HCT116 (cell line): ENCODE data around the gene CORO2B. TPM values are rescaled to one million over a fixed set of nuclear protein-coding genes. Genes with fewer than 3 reads are reported as not detected.

Experiments used
- ATAC-seq: fragments of 200-7000 bp; cut with Tn5 transposase; 2 replicates; pipeline ENCODE4 v1.9.1; 2020; ENCODE audit warnings: mild to moderate bottlenecking, moderate library complexity
- BruUV-seq: library from RNA; stranded (reverse); fragments of 400-500 nt; replicated peaks from 2 replicates; lab custom pipeline; 2021; lab: Mats Ljungman, UMichigan
- CTCF ChIA-PET: fragments of 300-600 bp; sonication (Branson Sonifier 250); formaldehyde crosslinking; loops from one replicate; lab custom pipeline; 2021; ENCODE audit warnings: antibody characterized with exemption; lab: Charles Lee
- POLR2A ChIA-PET: fragments of 300-600, 350-600 bp; sonication (Branson Sonifier 250); formaldehyde crosslinking; loops from one replicate; lab custom pipeline; 2021; ENCODE audit warnings: antibody characterized with exemption; lab: Charles Lee
- RAD21 ChIA-PET, 2 experiments: fragments of 300-600 bp; sonication (Branson Sonifier 250); formaldehyde crosslinking; loops; one replicate each; lab custom pipeline; 2023; ENCODE audit warnings: low total read pairs in 2 of 2; ENCODE audit not compliant: uncharacterized antibody in 2 of 2, unreplicated experiment in 2 of 2, low non-redundant PET in 1 of 2; lab: Charles Lee
- DNase-seq: peaks from one replicate; pipeline ENCODE4 v3.0.0-alpha.2; 2010; ENCODE audit warnings: low read depth, low spot score
- H2AFZ ChIP-seq: fragments of 200-600 bp; shearing (Covaris generic), sonication (generic); 2 replicates; pipeline ENCODE4 v1.6.1; 2017; ENCODE audit warnings: low read depth, mixed run types, mixed read lengths, antibody characterized with exemption, low read length; ENCODE audit not compliant: poor library complexity, severe bottlenecking
- H3K27ac ChIP-seq: 2 replicates; pipeline ENCODE4 v1.5.1; 2012; ENCODE audit warnings: low read depth, low read length
- H3K27me3 ChIP-seq: fragments of 200-600 bp; sonication (generic); 2 replicates; pipeline ENCODE4 v1.6.1; 2016; ENCODE audit warnings: mixed run types, low read length, mixed read lengths; ENCODE audit not compliant: insufficient read depth
- H3K36me3 ChIP-seq, 2 experiments: fragments of 200-500 bp in 1 of 2; fragments of 200-600 bp in 1 of 2; sonication (Bioruptor generic) in 1 of 2; sonication (generic) in 1 of 2; 2 replicates each; pipeline versions ENCODE4 v1.5.1 to v1.6.1; 2014 to 2016; ENCODE audit warnings: low read length in 2 of 2, inconsistent platforms in 1 of 2, mixed read lengths in 1 of 2, mixed run types in 1 of 2; ENCODE audit not compliant: insufficient read depth in 2 of 2, control insufficient read depth in 1 of 2
- H3K4me1 ChIP-seq, 2 experiments: fragments of 200-600 bp in 1 of 2; sonication (generic) in 1 of 2; 2 replicates each; pipeline versions ENCODE4 v1.5.1 to v1.6.1; 2012 to 2017; ENCODE audit warnings: low read length in 2 of 2, inconsistent platforms in 1 of 2, mild to moderate bottlenecking in 1 of 2, mixed read lengths in 1 of 2, mixed run types in 1 of 2, moderate library complexity in 1 of 2; ENCODE audit not compliant: insufficient read depth in 2 of 2, control insufficient read depth in 1 of 2
- H3K4me2 ChIP-seq: fragments of 200-600 bp; sonication (generic); 2 replicates; pipeline ENCODE4 v1.6.1; 2017; ENCODE audit warnings: mixed run types, low read length, mixed read lengths
- H3K4me3 ChIP-seq, 2 experiments: fragments of 200-600 bp in 1 of 2; sonication (generic) in 1 of 2; replicated peaks in 1 of 2; 2 replicates each; pipeline ENCODE4 v1.5.1; 2011 to 2016; ENCODE audit warnings: low read length in 2 of 2, control low read depth in 1 of 2, low read depth in 1 of 2, mild to moderate bottlenecking in 1 of 2, mixed read lengths in 1 of 2, mixed run types in 1 of 2
- H3K79me2 ChIP-seq: fragments of 200-600 bp; sonication (generic); 2 replicates; pipeline ENCODE4 v1.6.1; 2017; ENCODE audit warnings: mild to moderate bottlenecking, mixed run types, low read length, moderate library complexity, mixed read lengths; ENCODE audit not compliant: insufficient read depth
- H3K9ac ChIP-seq: fragments of 200-600 bp; sonication (generic); 2 replicates; pipeline ENCODE4 v1.6.1; 2016; ENCODE audit warnings: low read length, mixed read lengths
- H3K9me2 ChIP-seq: fragments of 200-600 bp; sonication (generic), shearing (Covaris generic); 2 replicates; pipeline ENCODE4 v1.6.1; 2017; ENCODE audit warnings: mixed run types, mild to moderate bottlenecking, moderate library complexity; ENCODE audit not compliant: insufficient read depth
- H3K9me3 ChIP-seq, 2 experiments: fragments of 200-500 bp in 1 of 2; fragments of 200-600 bp in 1 of 2; sonication (Bioruptor generic) in 1 of 2; sonication (generic) in 1 of 2; 2 replicates each; pipeline ENCODE4 v1.6.1; 2014 to 2017; ENCODE audit warnings: low read length in 2 of 2, mixed read lengths in 2 of 2, inconsistent platforms in 1 of 2, low read depth in 1 of 2, mild to moderate bottlenecking in 1 of 2, mixed run types in 1 of 2, moderate library complexity in 1 of 2; ENCODE audit not compliant: control insufficient read depth in 1 of 2, insufficient read depth in 1 of 2
- H4K20me1 ChIP-seq: fragments of 200-600 bp; sonication (generic), shearing (Covaris generic); 2 replicates; pipeline ENCODE4 v1.6.1; 2017; ENCODE audit warnings: mixed run types, mild to moderate bottlenecking, moderate library complexity; ENCODE audit not compliant: insufficient read depth
- CBX3 ChIP-seq: IDR thresholded peaks from 2 replicates; pipeline ENCODE4 v1.6.1; 2012; ENCODE audit warnings: low read depth
- CEBPB ChIP-seq: IDR thresholded peaks from 2 replicates; pipeline ENCODE4 v1.6.1; 2012; ENCODE audit warnings: low read depth
- EGR1 ChIP-seq: IDR thresholded peaks from 2 replicates; pipeline ENCODE4 v1.6.1; 2012; ENCODE audit warnings: low read depth
- EZH2 ChIP-seq: fragments of 200-600 bp; sonication (generic); IDR thresholded peaks from 2 replicates; pipeline ENCODE4 v1.6.1; 2017; ENCODE audit warnings: antibody characterized with exemption, mixed run types
- FOSL1 ChIP-seq: IDR thresholded peaks from 2 replicates; pipeline ENCODE4 v1.6.1; 2012; ENCODE audit warnings: low read depth
- POLR2A ChIP-seq: IDR thresholded peaks from 2 replicates; pipeline ENCODE4 v1.7.0; 2011; ENCODE audit warnings: borderline replicate concordance; ENCODE audit not compliant: insufficient read depth, insufficient read length; ENCODE audit errors: extremely low read depth
- POLR2AphosphoS5 ChIP-seq: IDR thresholded peaks from 2 replicates; pipeline ENCODE4 v1.6.1; 2011; ENCODE audit warnings: mild to moderate bottlenecking, low read depth, low read length, moderate library complexity
- RAD21 ChIP-seq: IDR thresholded peaks from 2 replicates; pipeline ENCODE4 v1.6.1; 2012; ENCODE audit warnings: low read depth, mild to moderate bottlenecking
- SIN3A ChIP-seq: IDR thresholded peaks from 2 replicates; pipeline ENCODE4 v1.6.1; 2012; ENCODE audit warnings: low read depth
- SP1 ChIP-seq: IDR thresholded peaks from 2 replicates; pipeline ENCODE4 v1.6.1; 2012; ENCODE audit warnings: low read depth
- SRF ChIP-seq: IDR thresholded peaks from 2 replicates; pipeline ENCODE4 v1.6.1; 2012; ENCODE audit warnings: low read depth
- TCF7L2 ChIP-seq: IDR thresholded peaks from 2 replicates; pipeline ENCODE4 v1.7.0; 2011; ENCODE audit warnings: borderline replicate concordance, inconsistent platforms; ENCODE audit not compliant: insufficient read depth, insufficient read length; ENCODE audit errors: extremely low read depth
- YY1 ChIP-seq: IDR thresholded peaks from 2 replicates; pipeline ENCODE4 v1.6.1; 2011; ENCODE audit warnings: low read length, low read depth, moderate library complexity, mild to moderate bottlenecking; ENCODE audit not compliant: insufficient replicate concordance; ENCODE audit errors: extremely low read depth
- ZFX ChIP-seq: fragments of 450-650 bp; IDR thresholded peaks from 2 replicates; pipeline ENCODE4 v1.6.1; 2017
- ZNF274 ChIP-seq: fragments of 200-500 bp; sonication (Bioruptor generic); IDR thresholded peaks from 2 replicates; pipeline ENCODE4 v1.6.1; 2014; ENCODE audit warnings: mild to moderate bottlenecking, low read depth, low read length, inconsistent platforms
- intact Hi-C: fragments of 100-400 bp; cut with micrococcal nuclease; formaldehyde crosslinking; loops from 2 replicates; pipeline ENCODE4 v1.10.0; 2022
- total RNA-seq: library from RNA; stranded (reverse); gene quantifications from one replicate; pipeline ENCODE4 v1.2.1, GENCODE V29; 2021; ENCODE audit not compliant: unreplicated experiment
- TF ChIP-seq, protein P1 (sequence below), 3 experiments: fragments of 200-600 bp in 1 of 3; sonication (generic) in 1 of 3; IDR thresholded peaks in 2 of 3; conservative IDR thresholded peaks in 1 of 3; 2 replicates each; pipeline ENCODE4 v1.5.1; 2012 to 2017; ENCODE audit warnings: low read depth in 2 of 3, low read length in 2 of 3, antibody characterized with exemption in 1 of 3, borderline replicate concordance in 1 of 3, control low read depth in 1 of 3, mild to moderate bottlenecking in 1 of 3, mixed read lengths in 1 of 3, mixed run types in 1 of 3, moderate library complexity in 1 of 3; ENCODE audit not compliant: insufficient read depth in 1 of 3
- TF ChIP-seq, protein P2 (sequence below): IDR thresholded peaks from 2 replicates; pipeline ENCODE4 v1.6.1; 2011; ENCODE audit warnings: mild to moderate bottlenecking, low read length, moderate library complexity; ENCODE audit not compliant: insufficient replicate concordance; ENCODE audit errors: extremely low read depth
- TF ChIP-seq, protein P3 (sequence below): IDR thresholded peaks from 2 replicates; pipeline ENCODE4 v1.6.1; 2012
- TF ChIP-seq, protein P4 (sequence below): IDR thresholded peaks from 2 replicates; pipeline ENCODE4 v1.6.1; 2012
- TF ChIP-seq, protein P5 (sequence below): IDR thresholded peaks from 2 replicates; pipeline ENCODE4 v1.6.1; 2012; ENCODE audit warnings: low read depth

CORO2B gene
- total RNA-seq, 1 experiment from 2014 or later = 2.8 TPM

DNA sequence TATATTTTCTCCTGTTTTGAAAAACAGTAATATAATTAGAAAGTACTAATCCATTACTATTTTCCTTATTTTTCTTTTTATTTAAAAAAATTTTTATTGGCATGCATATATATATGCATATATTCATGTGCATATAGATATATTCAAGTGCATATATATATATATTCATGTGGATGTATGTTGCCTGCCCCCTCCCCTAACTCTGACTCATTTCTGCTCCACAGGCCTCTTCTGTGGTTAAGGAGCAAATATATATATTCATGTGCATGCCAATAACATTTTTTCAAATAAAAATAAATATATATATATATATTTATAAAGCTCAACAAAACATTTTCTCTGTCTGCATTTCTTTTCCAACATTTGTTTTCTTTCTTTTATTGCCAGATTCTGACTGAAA, 13.6 kb upstream of the CORO2B start:
- H3K9ac ChIP-seq = no peak overlapping the region
- H3K4me2 ChIP-seq = no peak overlapping the region
- no peak overlapping the region for H2AFZ ChIP-seq
- no peaks in the 10 kb centered on the region for H3K9me2 ChIP-seq
- ATAC-seq (no peak), DNase-seq (no peak)
- no peaks in the 10 kb centered on the region for H4K20me1 ChIP-seq
- CTCF ChIA-PET = interaction anchor here (1.0 to 1.4 kb wide), 3 partner anchors 11 to 109 kb away, joined by 4 read pairs; no protein-coding TSS in a partner anchor
- no peaks in the 10 kb centered on the region for H3K79me2 ChIP-seq
- H3K9me3 ChIP-seq = no peaks in the 10 kb centered on the region
- TF ChIP-seq, protein P1, sequence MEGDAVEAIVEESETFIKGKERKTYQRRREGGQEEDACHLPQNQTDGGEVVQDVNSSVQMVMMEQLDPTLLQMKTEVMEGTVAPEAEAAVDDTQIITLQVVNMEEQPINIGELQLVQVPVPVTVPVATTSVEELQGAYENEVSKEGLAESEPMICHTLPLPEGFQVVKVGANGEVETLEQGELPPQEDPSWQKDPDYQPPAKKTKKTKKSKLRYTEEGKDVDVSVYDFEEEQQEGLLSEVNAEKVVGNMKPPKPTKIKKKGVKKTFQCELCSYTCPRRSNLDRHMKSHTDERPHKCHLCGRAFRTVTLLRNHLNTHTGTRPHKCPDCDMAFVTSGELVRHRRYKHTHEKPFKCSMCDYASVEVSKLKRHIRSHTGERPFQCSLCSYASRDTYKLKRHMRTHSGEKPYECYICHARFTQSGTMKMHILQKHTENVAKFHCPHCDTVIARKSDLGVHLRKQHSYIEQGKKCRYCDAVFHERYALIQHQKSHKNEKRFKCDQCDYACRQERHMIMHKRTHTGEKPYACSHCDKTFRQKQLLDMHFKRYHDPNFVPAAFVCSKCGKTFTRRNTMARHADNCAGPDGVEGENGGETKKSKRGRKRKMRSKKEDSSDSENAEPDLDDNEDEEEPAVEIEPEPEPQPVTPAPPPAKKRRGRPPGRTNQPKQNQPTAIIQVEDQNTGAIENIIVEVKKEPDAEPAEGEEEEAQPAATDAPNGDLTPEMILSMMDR (IDR thresholded peaks at IDR 0.05 in 2 of 3, conservative IDR thresholded peaks at IDR 0.05 in 1 of 3; ENCODE audit: borderline replicate concordance in 1 of 3, insufficient read depth in 1 of 3, low read depth in 2 of 3, low read length in 2 of 3) = no peak
- TF ChIP-seq EGR1 (no peak), SRF (no peak), YY1 (no peak), RAD21 (no peak), EZH2 (no peak), SP1 (no peak), POLR2AphosphoS5 (no peak), TCF7L2 (no peak), ZNF274 (no peak), CBX3 (no peak), FOSL1 (no peak), ZFX (no peak), CEBPB (no peak), POLR2A (no peak), SIN3A (no peak)
- TF ChIP-seq, protein P2, sequence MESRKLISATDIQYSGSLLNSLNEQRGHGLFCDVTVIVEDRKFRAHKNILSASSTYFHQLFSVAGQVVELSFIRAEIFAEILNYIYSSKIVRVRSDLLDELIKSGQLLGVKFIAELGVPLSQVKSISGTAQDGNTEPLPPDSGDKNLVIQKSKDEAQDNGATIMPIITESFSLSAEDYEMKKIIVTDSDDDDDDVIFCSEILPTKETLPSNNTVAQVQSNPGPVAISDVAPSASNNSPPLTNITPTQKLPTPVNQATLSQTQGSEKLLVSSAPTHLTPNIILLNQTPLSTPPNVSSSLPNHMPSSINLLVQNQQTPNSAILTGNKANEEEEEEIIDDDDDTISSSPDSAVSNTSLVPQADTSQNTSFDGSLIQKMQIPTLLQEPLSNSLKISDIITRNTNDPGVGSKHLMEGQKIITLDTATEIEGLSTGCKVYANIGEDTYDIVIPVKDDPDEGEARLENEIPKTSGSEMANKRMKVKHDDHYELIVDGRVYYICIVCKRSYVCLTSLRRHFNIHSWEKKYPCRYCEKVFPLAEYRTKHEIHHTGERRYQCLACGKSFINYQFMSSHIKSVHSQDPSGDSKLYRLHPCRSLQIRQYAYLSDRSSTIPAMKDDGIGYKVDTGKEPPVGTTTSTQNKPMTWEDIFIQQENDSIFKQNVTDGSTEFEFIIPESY = no peak
- TF ChIP-seq, protein P3, sequence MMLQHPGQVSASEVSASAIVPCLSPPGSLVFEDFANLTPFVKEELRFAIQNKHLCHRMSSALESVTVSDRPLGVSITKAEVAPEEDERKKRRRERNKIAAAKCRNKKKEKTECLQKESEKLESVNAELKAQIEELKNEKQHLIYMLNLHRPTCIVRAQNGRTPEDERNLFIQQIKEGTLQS = no peak
- TF ChIP-seq, protein P4, sequence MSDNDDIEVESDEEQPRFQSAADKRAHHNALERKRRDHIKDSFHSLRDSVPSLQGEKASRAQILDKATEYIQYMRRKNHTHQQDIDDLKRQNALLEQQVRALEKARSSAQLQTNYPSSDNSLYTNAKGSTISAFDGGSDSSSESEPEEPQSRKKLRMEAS = no peak
- TF ChIP-seq, protein P5, sequence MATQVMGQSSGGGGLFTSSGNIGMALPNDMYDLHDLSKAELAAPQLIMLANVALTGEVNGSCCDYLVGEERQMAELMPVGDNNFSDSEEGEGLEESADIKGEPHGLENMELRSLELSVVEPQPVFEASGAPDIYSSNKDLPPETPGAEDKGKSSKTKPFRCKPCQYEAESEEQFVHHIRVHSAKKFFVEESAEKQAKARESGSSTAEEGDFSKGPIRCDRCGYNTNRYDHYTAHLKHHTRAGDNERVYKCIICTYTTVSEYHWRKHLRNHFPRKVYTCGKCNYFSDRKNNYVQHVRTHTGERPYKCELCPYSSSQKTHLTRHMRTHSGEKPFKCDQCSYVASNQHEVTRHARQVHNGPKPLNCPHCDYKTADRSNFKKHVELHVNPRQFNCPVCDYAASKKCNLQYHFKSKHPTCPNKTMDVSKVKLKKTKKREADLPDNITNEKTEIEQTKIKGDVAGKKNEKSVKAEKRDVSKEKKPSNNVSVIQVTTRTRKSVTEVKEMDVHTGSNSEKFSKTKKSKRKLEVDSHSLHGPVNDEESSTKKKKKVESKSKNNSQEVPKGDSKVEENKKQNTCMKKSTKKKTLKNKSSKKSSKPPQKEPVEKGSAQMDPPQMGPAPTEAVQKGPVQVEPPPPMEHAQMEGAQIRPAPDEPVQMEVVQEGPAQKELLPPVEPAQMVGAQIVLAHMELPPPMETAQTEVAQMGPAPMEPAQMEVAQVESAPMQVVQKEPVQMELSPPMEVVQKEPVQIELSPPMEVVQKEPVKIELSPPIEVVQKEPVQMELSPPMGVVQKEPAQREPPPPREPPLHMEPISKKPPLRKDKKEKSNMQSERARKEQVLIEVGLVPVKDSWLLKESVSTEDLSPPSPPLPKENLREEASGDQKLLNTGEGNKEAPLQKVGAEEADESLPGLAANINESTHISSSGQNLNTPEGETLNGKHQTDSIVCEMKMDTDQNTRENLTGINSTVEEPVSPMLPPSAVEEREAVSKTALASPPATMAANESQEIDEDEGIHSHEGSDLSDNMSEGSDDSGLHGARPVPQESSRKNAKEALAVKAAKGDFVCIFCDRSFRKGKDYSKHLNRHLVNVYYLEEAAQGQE = no peak
- RAD21 ChIA-PET = no interaction called here
- no peaks in the 10 kb centered on the region for H3K36me3 ChIP-seq
- no TSS peak for BruUV-seq
- H3K4me3 ChIP-seq = no peak overlapping the region
- no peaks in the 10 kb centered on the region for H3K27me3 ChIP-seq
- no peak overlapping the region for H3K27ac ChIP-seq
- H3K4me1 ChIP-seq = peaks cover 0 to 4% of the 10 kb centered on the region in 2 experiments; a peak in 2 of 4 replicates
- POLR2A ChIA-PET = no interaction called here
- intact Hi-C loops = no loop called here
